HG02610 (cell line): ENCODE measurements around the gene KCNK15.

Experiments
- ATAC-seq: cut with Tn5 transposase; IDR thresholded peaks from one replicate; pipeline ENCODE4 v1.9.1; 2021; ENCODE audit warnings: mild to moderate bottlenecking, moderate library complexity; ENCODE audit not compliant: unreplicated experiment

Gene KCNK15

DNA sequence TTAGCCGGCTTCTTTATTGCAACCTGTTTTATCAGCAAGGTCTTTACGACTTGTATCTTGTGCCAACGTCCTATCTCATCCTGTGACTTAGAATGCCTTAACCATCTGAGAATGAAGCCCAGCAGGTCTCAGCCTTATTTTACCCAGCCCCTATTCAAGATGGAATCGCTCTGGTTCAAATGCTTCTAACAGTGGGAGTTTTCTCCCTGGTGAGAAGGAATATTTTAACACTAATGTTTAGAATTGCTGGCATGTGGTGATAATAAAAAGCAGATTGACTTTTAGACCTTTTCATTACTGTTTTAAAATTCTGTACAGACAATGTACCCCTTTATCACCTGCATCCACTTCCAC, 9.9 kb upstream of the KCNK15 start:
- ATAC-seq, result no peak

DNA sequence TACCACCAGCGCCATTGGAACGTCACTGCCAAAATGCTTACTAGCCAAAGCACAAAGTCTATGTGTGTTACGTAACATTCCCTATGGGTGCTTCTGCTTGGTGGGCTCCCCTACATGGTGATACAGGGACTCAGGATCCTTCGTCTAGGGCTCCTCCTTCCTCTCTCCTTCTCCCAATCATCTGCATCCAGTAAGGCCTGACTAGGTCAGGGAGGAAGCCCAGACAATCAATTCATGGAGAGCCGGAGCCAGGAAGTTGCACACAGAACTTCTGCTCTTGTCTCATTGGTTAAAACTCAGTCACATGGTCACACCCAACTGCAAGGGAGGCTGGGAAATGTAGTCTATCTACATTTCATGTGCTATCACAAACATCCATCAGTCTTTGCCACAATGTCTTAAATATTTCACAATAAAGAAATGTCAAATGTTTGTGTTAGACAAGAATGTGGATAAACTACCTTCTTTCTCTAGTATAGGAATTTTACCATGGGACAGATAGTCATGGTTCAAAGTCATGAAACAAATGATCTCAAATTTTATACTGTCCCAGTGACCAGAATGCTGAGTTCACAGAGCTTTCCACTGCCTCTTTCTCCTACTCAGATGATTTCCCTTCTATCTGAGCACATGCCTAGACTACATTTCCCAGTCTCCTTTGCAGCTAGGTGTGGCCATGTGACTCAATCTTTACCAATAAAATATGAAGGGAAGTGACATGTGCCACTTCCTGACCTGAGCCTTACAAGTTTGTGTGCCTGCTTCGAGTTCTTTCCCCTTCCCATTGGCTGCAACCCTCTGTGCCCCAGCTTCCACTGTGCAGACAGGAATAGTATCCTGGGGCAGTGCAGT, 9.3 kb upstream of the KCNK15 start:
- ATAC-seq, result no peak

DNA sequence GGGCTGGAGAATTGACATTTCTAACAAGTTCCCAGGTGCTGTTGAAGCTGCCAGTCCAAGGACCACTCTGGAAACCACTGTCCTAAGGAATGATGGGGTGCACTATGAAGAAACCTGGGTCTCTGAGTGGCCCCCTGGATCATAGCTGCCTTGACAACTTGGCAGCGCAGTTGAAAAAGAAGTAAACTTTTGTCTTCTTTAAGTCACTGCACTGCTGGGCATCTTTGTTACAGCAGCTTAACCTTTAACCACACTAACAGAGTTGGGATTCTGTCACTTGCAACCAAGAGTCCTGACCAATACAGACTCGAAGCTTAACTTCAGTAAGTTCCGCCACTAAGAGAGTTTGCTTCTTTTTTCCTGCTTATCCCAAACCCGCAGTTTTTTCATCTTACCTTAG, 8.5 kb upstream of the KCNK15 start:
- no peak for ATAC-seq

DNA sequence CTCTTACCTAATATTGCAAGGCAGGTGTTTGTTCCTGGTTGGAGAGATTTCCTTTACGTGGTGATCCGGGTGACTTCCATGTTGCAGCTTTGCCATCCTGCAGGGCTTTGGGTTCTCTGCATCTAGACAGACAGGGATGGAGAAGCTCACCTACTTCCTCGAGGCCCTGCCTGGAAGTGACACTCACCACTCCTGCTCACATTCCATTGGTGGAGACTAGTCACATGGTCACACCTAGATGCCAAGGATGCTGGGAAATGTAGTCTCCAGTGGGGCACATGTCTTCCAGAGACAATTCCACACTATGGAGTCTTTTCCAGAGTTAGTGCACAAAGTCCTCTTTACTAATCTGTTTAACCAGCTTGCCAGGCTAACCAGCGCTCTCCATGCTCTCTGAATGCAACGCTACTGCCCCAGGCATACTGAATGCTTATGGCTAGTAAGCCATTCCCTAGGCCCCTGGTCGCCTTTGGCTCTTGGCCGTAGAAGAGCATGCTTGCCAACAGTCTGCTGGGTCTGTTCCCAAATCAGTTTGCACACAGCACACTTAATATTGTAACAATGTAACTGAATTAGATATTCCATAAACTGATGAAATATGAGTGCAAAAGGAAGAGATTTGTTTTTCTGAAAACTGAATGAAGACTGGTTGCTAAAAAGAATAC, 6.7 kb upstream of the KCNK15 start:
- no peak for ATAC-seq

- no peak for ATAC-seq
These were observed 5.7 kb upstream of the KCNK15 start for GRCh38 chr20:44739942-44740341.

GRCh38 chr20:44742304-44743079, 3.2 kb upstream of the KCNK15 start:
- ATAC-seq, result no peak

GRCh38 chr20:44743080-44743701, 2.5 kb upstream of the KCNK15 start:
- ATAC-seq, result no peak

- no peak for ATAC-seq
These were observed 1.6 kb upstream of the KCNK15 start for GRCh38 chr20:44743916-44744655.

GRCh38 chr20:44745122-44745597, 505 bp upstream of the KCNK15 start:
- ATAC-seq, result no peak

- ATAC-seq, result no peak
These were observed 901 bp downstream of the KCNK15 start for GRCh38 chr20:44746367-44747165.

GRCh38 chr20:44747166-44748004, 1.7 kb downstream of the KCNK15 start:
- no peak for ATAC-seq

- no peak for ATAC-seq
These were observed 2.3 kb downstream of the KCNK15 start for GRCh38 chr20:44748005-44748370.

DNA sequence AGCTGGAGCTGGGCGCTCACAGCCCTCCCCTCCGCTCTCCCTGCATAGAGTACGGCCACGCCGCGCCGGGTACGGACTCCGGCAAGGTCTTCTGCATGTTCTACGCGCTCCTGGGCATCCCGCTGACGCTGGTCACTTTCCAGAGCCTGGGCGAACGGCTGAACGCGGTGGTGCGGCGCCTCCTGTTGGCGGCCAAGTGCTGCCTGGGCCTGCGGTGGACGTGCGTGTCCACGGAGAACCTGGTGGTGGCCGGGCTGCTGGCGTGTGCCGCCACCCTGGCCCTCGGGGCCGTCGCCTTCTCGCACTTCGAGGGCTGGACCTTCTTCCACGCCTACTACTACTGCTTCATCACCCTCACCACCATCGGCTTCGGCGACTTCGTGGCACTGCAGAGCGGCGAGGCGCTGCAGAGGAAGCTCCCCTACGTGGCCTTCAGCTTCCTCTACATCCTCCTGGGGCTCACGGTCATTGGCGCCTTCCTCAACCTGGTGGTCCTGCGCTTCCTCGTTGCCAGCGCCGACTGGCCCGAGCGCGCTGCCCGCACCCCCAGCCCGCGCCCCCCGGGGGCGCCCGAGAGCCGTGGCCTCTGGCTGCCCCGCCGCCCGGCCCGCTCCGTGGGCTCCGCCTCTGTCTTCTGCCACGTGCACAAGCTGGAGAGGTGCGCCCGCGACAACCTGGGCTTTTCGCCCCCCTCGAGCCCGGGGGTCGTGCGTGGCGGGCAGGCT, 4.6 kb downstream of the KCNK15 start:
- no peak for ATAC-seq

GRCh38 chr20:44752099-44752931, 6.7 kb downstream of the KCNK15 start:
- no peak for ATAC-seq

DNA sequence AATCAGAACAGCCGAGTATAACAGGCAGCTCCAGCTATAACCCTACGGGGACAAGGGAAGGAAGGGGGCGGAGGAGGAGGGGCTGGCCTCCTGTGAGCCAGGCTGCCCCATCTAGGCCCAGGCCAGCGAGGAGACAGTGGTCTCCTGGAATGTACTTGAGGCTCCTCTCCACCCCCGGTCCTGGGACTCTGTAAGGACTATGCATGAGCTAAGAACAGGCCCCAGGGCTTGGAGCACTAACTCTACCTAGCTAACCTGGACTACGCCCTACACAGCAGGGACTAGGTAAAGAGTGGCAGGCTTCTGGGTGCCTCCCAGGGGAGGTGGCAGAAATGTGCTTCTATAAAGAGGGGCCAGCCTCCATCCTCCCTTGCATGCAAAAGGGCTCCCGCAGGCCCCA, 8.9 kb downstream of the KCNK15 start:
- no peak for ATAC-seq

GRCh38 chr20:44756011-44756688, 10.5 kb downstream of the KCNK15 start:
- ATAC-seq, result no peak

DNA sequence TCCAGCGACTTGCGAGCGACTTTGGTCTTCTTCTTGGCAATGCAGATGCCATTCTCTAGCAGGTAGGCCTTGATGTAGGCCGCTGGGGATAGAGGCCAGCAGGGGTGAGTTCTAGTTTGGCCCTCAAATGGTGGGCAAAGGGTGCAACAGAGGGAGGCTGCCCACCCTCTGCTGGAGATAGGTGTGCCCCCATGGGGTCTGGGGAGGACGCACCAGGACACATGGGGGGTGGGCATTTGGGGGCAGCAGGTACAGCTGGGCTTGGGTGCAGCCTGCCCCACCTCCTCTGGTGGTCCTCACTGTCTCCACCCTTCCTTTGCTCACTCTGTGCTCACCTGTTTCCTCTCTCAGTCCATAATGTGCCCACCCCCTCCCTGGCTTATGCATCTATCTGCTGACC, 11.3 kb downstream of the KCNK15 start:
- ATAC-seq, result no peak
